GM12878 (cell line): ENCODE results near the gene IGF1R. TPM values are rescaled to one million over a fixed set of nuclear protein-coding genes. Genes with fewer than 3 reads are reported as not detected.

ENCODE experiments used
- ATAC-seq: fragments of 200-7000 bp; cut with Tn5 transposase; 3 replicates; pipeline ENCODE4 v1.9.1; 2020; ENCODE audit warnings: mild to moderate bottlenecking, moderate library complexity
- BruUV-seq: library from RNA; stranded (reverse); fragments of 400-500 nt; replicated peaks from 2 replicates; lab custom pipeline; 2021; lab: Mats Ljungman, UMichigan
- CTCF ChIA-PET: fragments of 300-600 bp; sonication (Branson Sonifier 250); formaldehyde crosslinking; extraction: SDS; loops from one replicate; lab custom pipeline; 2021; ENCODE audit warnings: inconsistent platforms; lab: Yijun Ruan, JAX
- POLR2A ChIA-PET: fragments of 350-600 bp; formaldehyde crosslinking; extraction: SDS; loops from one replicate; lab custom pipeline; 2021; ENCODE audit warnings: inconsistent platforms; lab: Charles Lee
- RAD21 ChIA-PET: fragments of 300-600 bp; sonication (Branson Sonifier 250); formaldehyde crosslinking; loops from one replicate; lab custom pipeline; 2023; ENCODE audit warnings: antibody characterized with exemption; ENCODE audit not compliant: unreplicated experiment; lab: Charles Lee
- SMC1A ChIA-PET: fragments of 300-600 bp; sonication (Branson Sonifier 250); formaldehyde crosslinking; loops from one replicate; lab custom pipeline; 2023; ENCODE audit not compliant: unreplicated experiment, uncharacterized antibody; lab: Charles Lee
- DNase-seq: peaks from one replicate; pipeline ENCODE4 v3.0.0-alpha.2; 2011; ENCODE audit warnings: low read depth, low spot score
- FAIRE-seq: peaks from 3 replicates; lab custom pipeline; 2011; peaks lifted over from hg19 to GRCh38; lab: Jason Lieb, UNC
- H2AFZ ChIP-seq: 2 replicates; pipeline ENCODE4 v1.6.0; 2011; ENCODE audit warnings: low read depth, low read length, control low read depth; ENCODE audit not compliant: control insufficient read depth
- H3K27ac ChIP-seq: 2 replicates; pipeline ENCODE4 v1.5.1; 2011; ENCODE audit warnings: control low read depth; ENCODE audit not compliant: control insufficient read depth, insufficient read depth
- H3K27me3 ChIP-seq, 2 experiments: replicated peaks in 1 of 2; 2 replicates each; pipeline versions ENCODE4 v1.6.0 to v1.6.1; 2011; ENCODE audit warnings: low read length in 1 of 2; ENCODE audit not compliant: control insufficient read depth in 2 of 2, insufficient read depth in 2 of 2
- H3K36me3 ChIP-seq, 2 experiments: 2 replicates each; pipeline ENCODE4 v1.5.1; 2011; ENCODE audit warnings: low read length in 1 of 2; ENCODE audit not compliant: control insufficient read depth in 2 of 2, insufficient read depth in 2 of 2
- H3K4me1 ChIP-seq: 2 replicates; pipeline ENCODE4 v1.6.1; 2011; ENCODE audit warnings: mild to moderate bottlenecking, low read length, moderate library complexity, mixed read lengths; ENCODE audit not compliant: control insufficient read depth, insufficient read depth
- H3K4me2 ChIP-seq: 2 replicates; pipeline ENCODE4 v1.6.0; 2011; ENCODE audit warnings: control low read depth; ENCODE audit not compliant: control insufficient read depth, insufficient read depth
- H3K4me3 ChIP-seq: fragments of 200-600 bp; sonication (generic); 2 replicates; pipeline ENCODE4 v1.5.1; 2016
- H3K79me2 ChIP-seq: 2 replicates; pipeline ENCODE4 v1.6.0; 2011; ENCODE audit warnings: low read length; ENCODE audit not compliant: control insufficient read depth, insufficient read depth
- H3K9ac ChIP-seq: 2 replicates; pipeline ENCODE4 v1.8.0; 2011; ENCODE audit warnings: low read length, control low read depth, mixed read lengths; ENCODE audit not compliant: control insufficient read depth, insufficient read depth
- H3K9me3 ChIP-seq: replicated peaks from 3 replicates; pipeline ENCODE4 v1.5.1; 2011; ENCODE audit warnings: mild to moderate bottlenecking, low read length; ENCODE audit not compliant: control insufficient read depth, insufficient read depth
- H4K20me1 ChIP-seq: 2 replicates; pipeline ENCODE4 v1.6.0; 2011; ENCODE audit not compliant: control insufficient read depth, insufficient read depth
- CHD4 ChIP-seq: fragments of 200-600 bp; sonication (generic); IDR thresholded peaks from 2 replicates; pipeline ENCODE4 v1.6.1; 2016; ENCODE audit warnings: mild to moderate bottlenecking
- CREB1 ChIP-seq: IDR thresholded peaks from 2 replicates; pipeline ENCODE4 v1.6.1; 2012; ENCODE audit warnings: low read depth, mild to moderate bottlenecking, inconsistent platforms
- ESRRA ChIP-seq: IDR thresholded peaks from 2 replicates; pipeline ENCODE4 v1.6.1; 2012; ENCODE audit warnings: mild to moderate bottlenecking, low read length, improper control_type of control experiment
- GATAD2B ChIP-seq: fragments of 450-650 bp; conservative IDR thresholded peaks from 2 replicates; pipeline ENCODE4 v1.6.1; 2017; ENCODE audit warnings: low read depth, mild to moderate bottlenecking, moderate library complexity
- IKZF2 ChIP-seq, 2 experiments: fragments of 450-650 bp; IDR thresholded peaks; 2 replicates each; pipeline ENCODE4 v1.6.1; 2017; ENCODE audit warnings: mild to moderate bottlenecking in 2 of 2, moderate library complexity in 2 of 2
- MAX ChIP-seq: IDR thresholded peaks from 2 replicates; pipeline ENCODE4 v1.6.1; 2012; ENCODE audit warnings: low read depth, low read length, improper control_type of control experiment
- MYC ChIP-seq: IDR thresholded peaks from 2 replicates; pipeline ENCODE4 v1.6.1; 2011; ENCODE audit warnings: mild to moderate bottlenecking, low read length, moderate library complexity, inconsistent platforms; ENCODE audit not compliant: insufficient read depth, insufficient replicate concordance, insufficient read length, severe bottlenecking
- NR2C1 ChIP-seq: fragments of 450-650 bp; IDR thresholded peaks from 2 replicates; pipeline ENCODE4 v1.6.1; 2017; ENCODE audit warnings: antibody characterized with exemption, mild to moderate bottlenecking, moderate library complexity
- PML ChIP-seq: IDR thresholded peaks from 2 replicates; pipeline ENCODE4 v1.6.1; 2012; ENCODE audit warnings: low read length, inconsistent platforms
- SMAD1 ChIP-seq: fragments of 450-650 bp; IDR thresholded peaks from 2 replicates; pipeline ENCODE4 v1.6.1; 2018; ENCODE audit warnings: mild to moderate bottlenecking, low read depth; ENCODE audit not compliant: partially characterized antibody
- SUZ12 ChIP-seq: fragments of 200-600 bp; sonication (generic); IDR thresholded peaks from one replicate; pipeline ENCODE4 v1.6.1; 2018; ENCODE audit warnings: antibody characterized with exemption, mild to moderate bottlenecking; ENCODE audit not compliant: unreplicated experiment
- WRNIP1 ChIP-seq: IDR thresholded peaks from 2 replicates; pipeline ENCODE4 v1.6.1; 2011; ENCODE audit warnings: low read depth, low read length, improper control_type of control experiment, borderline replicate concordance
- ZNF274 ChIP-seq: IDR thresholded peaks from one replicate; pipeline ENCODE4 v1.8.0; 2011; ENCODE audit not compliant: insufficient read length, insufficient read depth
- ZNF592 ChIP-seq: fragments of 450-650 bp; IDR thresholded peaks from 2 replicates; pipeline ENCODE4 v1.6.1; 2017; ENCODE audit warnings: mild to moderate bottlenecking, moderate library complexity
- ZNF622 ChIP-seq: fragments of 450-650 bp; IDR thresholded peaks from 2 replicates; pipeline ENCODE4 v1.6.1; 2017; ENCODE audit warnings: mild to moderate bottlenecking, inconsistent platforms
- WGBS: methylation state at CpG from one replicate; pipeline ENCODE4 v1.1.6; 2016; ENCODE audit warnings: low lambda C conversion rate; ENCODE audit not compliant: insufficient replicate concordance, insufficient coverage; ENCODE audit errors: missing lambda C conversion rate; 5-methylcytosine and 5-hydroxymethylcytosine counted together
- in situ Hi-C: fragments of 300-500 bp; cut with MboI; formaldehyde crosslinking; loops from 9 replicates; pipeline ENCODE4 v1.14.3; 2018; ENCODE audit warnings: mixed read lengths
- intact Hi-C: fragments of 100-400 bp; cut with micrococcal nuclease; formaldehyde crosslinking; loops from one replicate; pipeline ENCODE4 v1.14.2; 2022; ENCODE audit not compliant: unreplicated experiment
- polyA plus RNA-seq, 11 experiments: library from polyadenylated mRNA; depleted of rRNA in 4 of 11; unstranded in 6 of 11; stranded (reverse) in 5 of 11; fragments of >200 nt; fragmentation: Nextera tagmentation in 4 of 11; fragmentation: Illumina TruSeq in 1 of 11; extraction: Ambion mirVana in 4 of 11; extraction: Trizol in 1 of 11; gene quantifications; 1 replicate in 1 of 11; 2 replicates in 10 of 11; pipeline versions ENCODE4 v1.2.1 to v1.2.3, GENCODE V29; 2011 to 2016; ENCODE audit warnings: inconsistent platforms in 2 of 11, missing spikeins in 2 of 11, low read depth in 1 of 11
- total RNA-seq, 4 experiments: library from RNA; depleted of rRNA in 3 of 4; stranded (reverse); fragments of >200 nt in 3 of 4; fragmentation: Illumina TruSeq in 1 of 4; extraction: Trizol in 1 of 4; gene quantifications; 2 replicates each; pipeline versions ENCODE4 v1.2.1 to v1.2.3, GENCODE V29; 2013 to 2021
- TF ChIP-seq, protein P1 (sequence below): fragments of 150-350 bp; IDR thresholded peaks from 2 replicates; pipeline ENCODE4 v1.6.1; 2016; ENCODE audit warnings: low read depth, low read length
- TF ChIP-seq, protein P2 (sequence below): IDR thresholded peaks from 2 replicates; pipeline ENCODE4 v1.6.1; 2011; ENCODE audit warnings: low read depth, low read length, improper control_type of control experiment, borderline replicate concordance

Gene IGF1R
- total and polyA plus RNA-seq, 10 of the 15 experiments (the other 5 are each of a cell fraction or from before 2014, with no cell fraction given) = 0.03 to 2.7 (median 0.66) TPM

DNA sequence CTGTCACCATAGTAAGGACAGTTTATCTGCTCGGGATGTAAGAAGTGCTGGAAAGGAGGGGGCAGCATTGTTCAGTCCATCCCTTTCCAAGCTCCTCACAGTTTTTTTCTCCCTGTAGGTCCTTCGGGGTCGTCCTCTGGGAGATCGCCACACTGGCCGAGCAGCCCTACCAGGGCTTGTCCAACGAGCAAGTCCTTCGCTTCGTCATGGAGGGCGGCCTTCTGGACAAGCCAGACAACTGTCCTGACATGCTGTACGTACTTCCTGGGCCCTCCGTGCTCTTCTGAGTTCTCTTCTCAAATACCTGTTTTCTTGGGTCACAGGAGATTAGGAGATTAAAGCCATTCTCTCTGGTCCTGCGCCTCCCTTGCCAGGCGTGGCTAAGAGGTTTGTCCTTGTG, 300.1 kb downstream of the IGF1R start:
- FAIRE-seq (no peak), ATAC-seq (no peak), DNase-seq (no peak)
- Histone ChIP-seq H3K36me3 (no peaks in the 10 kb centered on the region), H3K9me3 (no peaks in the 10 kb centered on the region), H4K20me1 (no peaks in the 10 kb centered on the region), H3K9ac (no peak overlapping the region), H3K4me2 (no peak overlapping the region), H2AFZ (no peak overlapping the region), H3K27ac (no peak overlapping the region), H3K4me1 (peaks cover 18% of the 10 kb centered on the region), H3K27me3 (no peaks in the 10 kb centered on the region), H3K4me3 (no peak overlapping the region), H3K79me2 (no peaks in the 10 kb centered on the region)
- ChIA-PET POLR2A (interaction anchor here (1.0 kb wide), 1 partner anchor 8 kb away, joined by 3 read pairs; no protein-coding TSS in a partner anchor), SMC1A (no interaction called here), CTCF (interaction anchor here (0.7 to 1.1 kb wide), 2 partner anchors 46 to 296 kb away, joined by 3 read pairs; no protein-coding TSS in a partner anchor), RAD21 (interaction anchor here (0.5 to 1.3 kb wide), 2 partner anchors 11 to 426 kb away, joined by 4 read pairs; no protein-coding TSS in a partner anchor)
- intact Hi-C loops (no loop called here), in situ Hi-C loops (no loop called here)
- no TSS peak for BruUV-seq
- WGBS = 46% methylated on average over 13 of the region's 13 CpGs
- TF ChIP-seq WRNIP1 = no peak
- TF ChIP-seq MAX = no peak
- TF ChIP-seq MYC = no peak
- no peak for TF ChIP-seq GATAD2B
- TF ChIP-seq ZNF622 = no peak
- TF ChIP-seq, protein P1, sequence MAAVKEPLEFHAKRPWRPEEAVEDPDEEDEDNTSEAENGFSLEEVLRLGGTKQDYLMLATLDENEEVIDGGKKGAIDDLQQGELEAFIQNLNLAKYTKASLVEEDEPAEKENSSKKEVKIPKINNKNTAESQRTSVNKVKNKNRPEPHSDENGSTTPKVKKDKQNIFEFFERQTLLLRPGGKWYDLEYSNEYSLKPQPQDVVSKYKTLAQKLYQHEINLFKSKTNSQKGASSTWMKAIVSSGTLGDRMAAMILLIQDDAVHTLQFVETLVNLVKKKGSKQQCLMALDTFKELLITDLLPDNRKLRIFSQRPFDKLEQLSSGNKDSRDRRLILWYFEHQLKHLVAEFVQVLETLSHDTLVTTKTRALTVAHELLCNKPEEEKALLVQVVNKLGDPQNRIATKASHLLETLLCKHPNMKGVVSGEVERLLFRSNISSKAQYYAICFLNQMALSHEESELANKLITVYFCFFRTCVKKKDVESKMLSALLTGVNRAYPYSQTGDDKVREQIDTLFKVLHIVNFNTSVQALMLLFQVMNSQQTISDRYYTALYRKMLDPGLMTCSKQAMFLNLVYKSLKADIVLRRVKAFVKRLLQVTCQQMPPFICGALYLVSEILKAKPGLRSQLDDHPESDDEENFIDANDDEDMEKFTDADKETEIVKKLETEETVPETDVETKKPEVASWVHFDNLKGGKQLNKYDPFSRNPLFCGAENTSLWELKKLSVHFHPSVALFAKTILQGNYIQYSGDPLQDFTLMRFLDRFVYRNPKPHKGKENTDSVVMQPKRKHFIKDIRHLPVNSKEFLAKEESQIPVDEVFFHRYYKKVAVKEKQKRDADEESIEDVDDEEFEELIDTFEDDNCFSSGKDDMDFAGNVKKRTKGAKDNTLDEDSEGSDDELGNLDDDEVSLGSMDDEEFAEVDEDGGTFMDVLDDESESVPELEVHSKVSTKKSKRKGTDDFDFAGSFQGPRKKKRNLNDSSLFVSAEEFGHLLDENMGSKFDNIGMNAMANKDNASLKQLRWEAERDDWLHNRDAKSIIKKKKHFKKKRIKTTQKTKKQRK = no peak
- TF ChIP-seq, protein P2, sequence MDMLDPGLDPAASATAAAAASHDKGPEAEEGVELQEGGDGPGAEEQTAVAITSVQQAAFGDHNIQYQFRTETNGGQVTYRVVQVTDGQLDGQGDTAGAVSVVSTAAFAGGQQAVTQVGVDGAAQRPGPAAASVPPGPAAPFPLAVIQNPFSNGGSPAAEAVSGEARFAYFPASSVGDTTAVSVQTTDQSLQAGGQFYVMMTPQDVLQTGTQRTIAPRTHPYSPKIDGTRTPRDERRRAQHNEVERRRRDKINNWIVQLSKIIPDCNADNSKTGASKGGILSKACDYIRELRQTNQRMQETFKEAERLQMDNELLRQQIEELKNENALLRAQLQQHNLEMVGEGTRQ = no peak
- no peak for TF ChIP-seq ZNF592
- no peak for TF ChIP-seq CREB1
- no peak for TF ChIP-seq PML
- no peak for TF ChIP-seq ESRRA
- no peak for TF ChIP-seq IKZF2 (IDR thresholded peaks at IDR 0.05)
- TF ChIP-seq ZNF274 = no peak
- TF ChIP-seq SMAD1 = no peak
- no peak for TF ChIP-seq CHD4
- no peak for TF ChIP-seq SUZ12
- no peak for TF ChIP-seq NR2C1
- TF ChIP-seq, all 136 proteins: peak for 0
